Osteocyte (in vitro differentiated cells): Measurements from ENCODE around the gene MND1. TPM values are rescaled to one million over a fixed set of nuclear protein-coding genes. Genes with fewer than 3 reads are reported as not detected.

Experiments used
- DNase-seq: peaks from one replicate; pipeline ENCODE4 v3.0.0; 2021; ENCODE audit warnings: mixed read lengths; ENCODE audit not compliant: unreplicated experiment; ENCODE audit errors: extremely low spot score
- H3K27ac Mint-ChIP-seq: one replicate; pipeline ENCODE4 v1.8.0; 2021; ENCODE audit warnings: mild to moderate bottlenecking, mixed read lengths; ENCODE audit not compliant: unreplicated experiment
- H3K27me3 Mint-ChIP-seq: one replicate; pipeline ENCODE4 v1.8.0; 2021; ENCODE audit warnings: mixed read lengths; ENCODE audit not compliant: unreplicated experiment
- H3K36me3 Mint-ChIP-seq: one replicate; pipeline ENCODE4 v1.8.0; 2021; ENCODE audit warnings: mixed read lengths; ENCODE audit not compliant: unreplicated experiment
- H3K4me1 Mint-ChIP-seq: one replicate; pipeline ENCODE4 v1.8.0; 2021; ENCODE audit warnings: mixed read lengths; ENCODE audit not compliant: unreplicated experiment
- H3K4me3 Mint-ChIP-seq: one replicate; pipeline ENCODE4 v1.8.0; 2021; ENCODE audit warnings: mild to moderate bottlenecking, moderate library complexity, mixed read lengths; ENCODE audit not compliant: unreplicated experiment
- H3K9me3 Mint-ChIP-seq: one replicate; pipeline ENCODE4 v1.8.0; 2021; ENCODE audit warnings: mixed read lengths; ENCODE audit not compliant: unreplicated experiment
- total RNA-seq: library from RNA; stranded (reverse); gene quantifications from 2 replicates; pipeline ENCODE4 v1.2.1, GENCODE V29; 2021
- TF ChIP-seq, protein P1 (sequence below): fragments of 200-600 bp; sonication (generic); IDR thresholded peaks from 2 replicates; pipeline ENCODE4 v1.5.0; 2021; ENCODE audit warnings: antibody characterized with exemption, mild to moderate bottlenecking, moderate library complexity

Gene MND1
- total RNA-seq, 1 donor from 2014 or later = 0.91 TPM

DNA sequence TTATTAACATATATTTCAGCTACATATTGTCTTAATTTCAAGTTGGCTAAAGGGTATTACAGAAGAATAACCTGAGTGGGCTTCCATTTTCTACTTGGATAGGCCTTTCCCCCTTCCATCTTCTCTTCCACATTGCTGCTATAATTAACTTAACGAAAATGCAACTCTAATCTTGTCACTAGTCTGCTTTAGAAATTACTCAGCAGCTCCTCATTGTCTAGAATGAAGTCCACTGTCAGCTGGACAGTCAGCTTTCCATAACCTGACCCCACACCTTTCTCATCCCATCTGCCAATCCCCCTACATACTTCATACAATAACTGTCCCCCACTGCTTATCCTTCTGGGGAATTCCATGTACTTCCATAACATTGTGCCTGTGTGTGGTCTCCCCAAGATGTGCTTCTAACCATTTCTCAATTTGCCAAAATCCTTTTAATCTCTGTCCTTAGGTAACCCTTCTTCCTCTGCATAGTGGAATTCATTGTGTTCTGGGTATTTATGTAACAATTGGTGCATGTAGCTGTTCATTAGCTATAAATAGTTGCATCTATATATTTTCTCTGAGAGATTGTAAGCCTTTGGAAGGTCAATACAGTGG, 4.8 kb downstream of the MND1 start:
- H3K36me3 Mint-ChIP-seq = no peaks in the 10 kb centered on the region
- peaks cover 14% of the 10 kb centered on the region for H3K4me1 Mint-ChIP-seq
- no peak overlapping the region for H3K27ac Mint-ChIP-seq
- DNase-seq = no peak
- TF ChIP-seq, protein P1, sequence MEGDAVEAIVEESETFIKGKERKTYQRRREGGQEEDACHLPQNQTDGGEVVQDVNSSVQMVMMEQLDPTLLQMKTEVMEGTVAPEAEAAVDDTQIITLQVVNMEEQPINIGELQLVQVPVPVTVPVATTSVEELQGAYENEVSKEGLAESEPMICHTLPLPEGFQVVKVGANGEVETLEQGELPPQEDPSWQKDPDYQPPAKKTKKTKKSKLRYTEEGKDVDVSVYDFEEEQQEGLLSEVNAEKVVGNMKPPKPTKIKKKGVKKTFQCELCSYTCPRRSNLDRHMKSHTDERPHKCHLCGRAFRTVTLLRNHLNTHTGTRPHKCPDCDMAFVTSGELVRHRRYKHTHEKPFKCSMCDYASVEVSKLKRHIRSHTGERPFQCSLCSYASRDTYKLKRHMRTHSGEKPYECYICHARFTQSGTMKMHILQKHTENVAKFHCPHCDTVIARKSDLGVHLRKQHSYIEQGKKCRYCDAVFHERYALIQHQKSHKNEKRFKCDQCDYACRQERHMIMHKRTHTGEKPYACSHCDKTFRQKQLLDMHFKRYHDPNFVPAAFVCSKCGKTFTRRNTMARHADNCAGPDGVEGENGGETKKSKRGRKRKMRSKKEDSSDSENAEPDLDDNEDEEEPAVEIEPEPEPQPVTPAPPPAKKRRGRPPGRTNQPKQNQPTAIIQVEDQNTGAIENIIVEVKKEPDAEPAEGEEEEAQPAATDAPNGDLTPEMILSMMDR = no peak
- no peaks in the 10 kb centered on the region for H3K9me3 Mint-ChIP-seq
- no peaks in the 10 kb centered on the region for H3K27me3 Mint-ChIP-seq
- no peak overlapping the region for H3K4me3 Mint-ChIP-seq

DNA sequence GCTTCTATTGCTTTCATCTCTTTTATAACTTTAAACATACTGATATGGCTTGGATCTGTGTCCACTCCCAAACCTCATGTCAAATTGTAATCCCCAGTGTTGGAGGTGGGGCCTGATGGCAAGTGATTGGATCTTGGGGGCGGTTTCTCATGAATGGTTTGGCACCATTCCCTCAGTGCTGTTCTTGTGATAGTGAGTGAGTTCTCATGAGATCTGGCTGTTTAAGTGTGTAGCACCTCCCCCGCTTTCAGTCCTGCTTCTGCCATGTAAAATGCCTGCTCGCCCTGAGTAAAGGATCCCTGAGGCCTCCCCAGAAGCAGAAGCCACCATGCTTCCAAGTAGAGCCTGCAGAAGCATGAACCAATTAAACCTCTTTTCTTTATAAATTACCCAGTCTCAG, 17.7 kb downstream of the MND1 start:
- no peak for DNase-seq
- TF ChIP-seq, protein P1 = no peak
- Mint-ChIP-seq H3K36me3 (no peaks in the 10 kb centered on the region), H3K27ac (no peak overlapping the region), H3K4me3 (no peak overlapping the region), H3K27me3 (no peaks in the 10 kb centered on the region), H3K9me3 (peaks cover 10% of the 10 kb centered on the region), H3K4me1 (no peaks in the 10 kb centered on the region)

DNA sequence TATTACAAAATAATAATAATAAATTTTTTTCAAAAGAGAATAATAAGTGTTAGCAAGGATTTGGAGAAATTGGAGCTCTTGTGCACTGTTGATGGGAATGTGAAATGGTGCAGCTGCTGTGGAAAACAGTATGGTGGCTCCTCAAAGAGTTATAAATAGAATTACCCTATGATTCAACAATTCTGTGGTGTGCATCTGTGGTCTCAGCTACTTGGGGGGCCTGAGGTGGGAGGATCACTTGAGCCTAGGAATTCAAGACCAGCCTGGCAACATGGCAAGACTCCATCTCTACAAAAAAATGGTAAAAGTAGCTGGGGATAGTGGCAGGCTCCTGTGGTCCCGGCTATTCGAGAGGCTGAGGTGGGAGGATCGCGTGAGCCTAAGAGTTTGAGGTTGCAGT, 19.6 kb downstream of the MND1 start:
- no peak for DNase-seq
- H3K9me3 Mint-ChIP-seq = peaks cover 10% of the 10 kb centered on the region

DNA sequence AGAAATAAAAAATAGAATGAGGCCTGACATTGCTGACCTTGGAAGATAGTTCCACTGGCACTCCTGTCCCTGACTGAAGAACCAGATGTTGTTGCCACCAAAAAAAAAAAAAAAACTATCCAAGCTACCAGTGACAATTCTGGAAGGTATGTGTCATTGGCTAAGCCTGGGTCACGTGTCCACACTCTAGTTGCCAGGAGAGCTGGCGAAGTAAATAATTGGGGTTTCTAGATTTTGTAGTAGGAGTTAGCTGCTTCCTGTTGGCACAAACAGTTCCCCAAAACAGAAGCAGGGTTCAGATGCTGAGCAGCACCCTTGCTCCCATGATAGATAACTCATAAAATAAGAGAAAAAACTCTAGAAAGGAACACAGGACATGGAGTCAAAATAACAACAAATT, 20.5 kb downstream of the MND1 start:
- H3K4me1 Mint-ChIP-seq = no peaks in the 10 kb centered on the region
- H3K4me3 Mint-ChIP-seq = no peak overlapping the region
- H3K36me3 Mint-ChIP-seq = no peaks in the 10 kb centered on the region
- peaks cover 10% of the 10 kb centered on the region for H3K9me3 Mint-ChIP-seq
- no peak for DNase-seq
- TF ChIP-seq, protein P1 = no peak
- H3K27me3 Mint-ChIP-seq = no peaks in the 10 kb centered on the region
- H3K27ac Mint-ChIP-seq = no peak overlapping the region

More for the DNA sequence above, 19.6 kb downstream of the MND1 start:
- Mint-ChIP-seq H3K27ac (no peak overlapping the region), H3K36me3 (no peaks in the 10 kb centered on the region), H3K4me3 (no peak overlapping the region), H3K27me3 (no peaks in the 10 kb centered on the region), H3K4me1 (no peaks in the 10 kb centered on the region)
- TF ChIP-seq, protein P1 = no peak

DNA sequence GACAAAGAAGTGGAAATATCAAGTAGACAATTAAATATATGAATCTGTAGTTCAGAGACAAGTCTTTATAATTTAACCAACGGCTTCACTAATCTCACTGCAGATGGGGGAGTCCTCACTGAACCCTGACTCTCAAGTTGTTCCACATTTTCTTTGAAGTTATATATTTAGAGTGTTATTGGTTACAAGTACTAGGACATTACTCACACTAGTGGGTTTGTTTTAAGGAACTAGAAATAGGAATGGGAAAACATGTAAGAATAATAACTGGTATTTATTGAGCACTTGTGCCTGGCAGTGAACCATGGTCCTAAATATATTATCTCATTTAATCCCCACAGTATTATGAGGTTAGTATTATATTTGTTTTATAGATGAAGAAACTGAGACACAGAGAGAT, 22.0 kb downstream of the MND1 start:
- DNase-seq = no peak
- TF ChIP-seq, protein P1 = no peak
- H3K4me3 Mint-ChIP-seq = no peak overlapping the region
- H3K4me1 Mint-ChIP-seq = no peaks in the 10 kb centered on the region
- H3K36me3 Mint-ChIP-seq = peaks cover 4% of the 10 kb centered on the region
- no peaks in the 10 kb centered on the region for H3K27me3 Mint-ChIP-seq
- no peak overlapping the region for H3K27ac Mint-ChIP-seq
- H3K9me3 Mint-ChIP-seq = peaks cover 12% of the 10 kb centered on the region
